Measurements from ENCODE around the gene ADAMTS2. TPM values are rescaled to one million over a fixed set of nuclear protein-coding genes. Genes with fewer than 3 reads are reported as not detected.

ADAMTS2 gene
- total RNA-seq, 1 donor from 2014 or later = 0.29 TPM

GRCh38 chr5:179304871-179305270 is 40.4 kb downstream of the ADAMTS2 start:
- H3K4me3 ChIP-seq (ENCODE audit: low read depth, low read length) = no peak overlapping the region
- no peak for TF ChIP-seq CTCF (conservative IDR thresholded peaks at IDR 0.05; ENCODE audit: low read depth, low read length)
- no peak for DNase-seq (ENCODE audit: low read depth)

- DNase-seq (ENCODE audit: low read depth) = no peak
- no peak for TF ChIP-seq CTCF (conservative IDR thresholded peaks at IDR 0.05; ENCODE audit: low read depth, low read length)
- no peak overlapping the region for H3K4me3 ChIP-seq (ENCODE audit: low read depth, low read length)
Measured at GRCh38 chr5:179304466-179304865, 40.8 kb downstream of the ADAMTS2 start.

GRCh38 chr5:179303451-179304200 is 41.6 kb downstream of the ADAMTS2 start:
- no peak for DNase-seq (ENCODE audit: low read depth)
- TF ChIP-seq CTCF (conservative IDR thresholded peaks at IDR 0.05; ENCODE audit: low read depth, low read length) = no peak
- no peak overlapping the region for H3K4me3 ChIP-seq (ENCODE audit: low read depth, low read length)

- no peak overlapping the region for H3K4me3 ChIP-seq (ENCODE audit: low read depth, low read length)
- DNase-seq (ENCODE audit: low read depth) = no peak
- TF ChIP-seq CTCF (conservative IDR thresholded peaks at IDR 0.05; ENCODE audit: low read depth, low read length) = no peak
Measured at GRCh38 chr5:179302499-179303185, 42.6 kb downstream of the ADAMTS2 start.

- DNase-seq (ENCODE audit: low read depth) = no peak
- TF ChIP-seq CTCF (conservative IDR thresholded peaks at IDR 0.05; ENCODE audit: low read depth, low read length) = no peak
- no peak overlapping the region for H3K4me3 ChIP-seq (ENCODE audit: low read depth, low read length)
Measured at GRCh38 chr5:179301796-179302195, 43.5 kb downstream of the ADAMTS2 start.

GRCh38 chr5:179301376-179301775 is 43.9 kb downstream of the ADAMTS2 start:
- no peak for TF ChIP-seq CTCF (conservative IDR thresholded peaks at IDR 0.05; ENCODE audit: low read depth, low read length)
- no peak for DNase-seq (ENCODE audit: low read depth)
- no peak overlapping the region for H3K4me3 ChIP-seq (ENCODE audit: low read depth, low read length)

All from epithelial cell of proximal tubule (primary cell).